Body of pancreas (tissue), 4 donors: ENCODE measurements around the gene RAB40A.

Experiments
- POLR2A ChIP-seq, 3 donors: fragments of 450-650 bp; IDR thresholded peaks; one replicate each; pipeline ENCODE4 v1.6.1; 2016; ENCODE audit warnings: antibody characterized with exemption in 3 of 3, mild to moderate bottlenecking in 2 of 3
- TF ChIP-seq, protein P1 (sequence below), 7 experiments: fragments of 450-650 bp in 4 of 7; fragments of 200-600 bp in 3 of 7; sonication (generic) in 3 of 7; IDR thresholded peaks; one replicate each; pipeline ENCODE4 v1.5.1; 2016 to 2019; ENCODE audit warnings: antibody characterized with exemption in 7 of 7

- TF ChIP-seq, protein P1, sequence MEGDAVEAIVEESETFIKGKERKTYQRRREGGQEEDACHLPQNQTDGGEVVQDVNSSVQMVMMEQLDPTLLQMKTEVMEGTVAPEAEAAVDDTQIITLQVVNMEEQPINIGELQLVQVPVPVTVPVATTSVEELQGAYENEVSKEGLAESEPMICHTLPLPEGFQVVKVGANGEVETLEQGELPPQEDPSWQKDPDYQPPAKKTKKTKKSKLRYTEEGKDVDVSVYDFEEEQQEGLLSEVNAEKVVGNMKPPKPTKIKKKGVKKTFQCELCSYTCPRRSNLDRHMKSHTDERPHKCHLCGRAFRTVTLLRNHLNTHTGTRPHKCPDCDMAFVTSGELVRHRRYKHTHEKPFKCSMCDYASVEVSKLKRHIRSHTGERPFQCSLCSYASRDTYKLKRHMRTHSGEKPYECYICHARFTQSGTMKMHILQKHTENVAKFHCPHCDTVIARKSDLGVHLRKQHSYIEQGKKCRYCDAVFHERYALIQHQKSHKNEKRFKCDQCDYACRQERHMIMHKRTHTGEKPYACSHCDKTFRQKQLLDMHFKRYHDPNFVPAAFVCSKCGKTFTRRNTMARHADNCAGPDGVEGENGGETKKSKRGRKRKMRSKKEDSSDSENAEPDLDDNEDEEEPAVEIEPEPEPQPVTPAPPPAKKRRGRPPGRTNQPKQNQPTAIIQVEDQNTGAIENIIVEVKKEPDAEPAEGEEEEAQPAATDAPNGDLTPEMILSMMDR (IDR thresholded peaks at IDR 0.05) = no peak
- TF ChIP-seq POLR2A (IDR thresholded peaks at IDR 0.05) = no peak
Measured at GRCh38 chrX:103488794-103489193, 30.5 kb downstream of the RAB40A start.
